Measurements from ENCODE around the gene FGGY.

- TF ChIP-seq ZNF274 (IDR thresholded peaks at IDR 0.05; ENCODE audit: low read depth, low read length) (no peak), SUZ12 (IDR thresholded peaks at IDR 0.05; ENCODE audit: extremely low read depth, insufficient read depth, insufficient read length) (no peak), YY1 (IDR thresholded peaks at IDR 0.05; ENCODE audit: insufficient read depth, insufficient read length) (no peak)
Observed at GRCh38 chr1:59308839-59309238, 11.9 kb downstream of the FGGY start.

Data from NT2/D1 (cell line).